Activated gamma-delta T cell treated with anti-CD3 and anti-CD28 coated beads, Interleukin-2, amount 50 U/mL, for 16 hours (primary cell): ENCODE data around the gene URB2.
"Not testable (repeated sequence)": the region's sequence is repeated elsewhere in the genome, so short reads cannot be mapped to it uniquely, and the experiment has no call there.

Experiments used
- DNase-seq: peaks from one replicate; pipeline ENCODE4 v3.0.0-alpha.2; 2020; ENCODE audit warnings: low read depth

URB2 gene

GRCh38 chr1:229693129-229693900 is 67.3 kb downstream of the URB2 start:
- no peak for DNase-seq

GRCh38 chr1:229694053-229694693 is 68.1 kb downstream of the URB2 start:
- DNase-seq: no peak

GRCh38 chr1:229696385-229696784 is 70.3 kb downstream of the URB2 start:
- DNase-seq: no peak

- DNase-seq: no peak
These were observed 73.7 kb downstream of the URB2 start for GRCh38 chr1:229699613-229700267.

GRCh38 chr1:229704157-229704556 is 78.1 kb downstream of the URB2 start:
- no peak for DNase-seq

GRCh38 chr1:229705152-229705551 is 79.1 kb downstream of the URB2 start:
- DNase-seq: not testable (repeated sequence)

GRCh38 chr1:229707127-229707526 is 81.1 kb downstream of the URB2 start:
- DNase-seq: not testable (repeated sequence)

GRCh38 chr1:229709500-229710013 is 83.5 kb downstream of the URB2 start:
- no peak for DNase-seq
